Measurements from ENCODE around the gene GAN.

GAN gene

GRCh38 chr16:81358860-81359259, 44.1 kb downstream of the GAN start:
- DNase-seq: no peak

- DNase-seq: no peak
Observed at GRCh38 chr16:81360135-81360534, 45.4 kb downstream of the GAN start.

- DNase-seq: no peak
Observed at GRCh38 chr16:81365731-81366130, 51.0 kb downstream of the GAN start.

GRCh38 chr16:81366316-81366932, 51.7 kb downstream of the GAN start:
- peak; percentile 34 for DNase-seq

- no peak for DNase-seq
Observed at GRCh38 chr16:81367821-81368220, 53.1 kb downstream of the GAN start.

- no peak for DNase-seq
Observed at GRCh38 chr16:81369888-81370504, 55.2 kb downstream of the GAN start.

GRCh38 chr16:81371106-81371505, 56.3 kb downstream of the GAN start:
- no peak for DNase-seq

- DNase-seq: no peak
Observed at GRCh38 chr16:81374550-81374949, 59.8 kb downstream of the GAN start.

GRCh38 chr16:81376880-81377279, 62.1 kb downstream of the GAN start:
- DNase-seq: no peak

GRCh38 chr16:81378049-81378448, 63.3 kb downstream of the GAN start:
- DNase-seq: no peak

- no peak for DNase-seq
Observed at GRCh38 chr16:81380932-81381331, 66.2 kb downstream of the GAN start.

GRCh38 chr16:81384006-81384405, 69.2 kb downstream of the GAN start:
- DNase-seq: no peak

- no peak for DNase-seq
Observed at GRCh38 chr16:81385031-81385756, 70.4 kb downstream of the GAN start.

GRCh38 chr16:81388357-81388756, 73.6 kb downstream of the GAN start:
- no peak for DNase-seq

- no peak for DNase-seq
Observed at GRCh38 chr16:81390840-81391239, 76.1 kb downstream of the GAN start.

- no peak for DNase-seq
Observed at GRCh38 chr16:81392011-81392410, 77.2 kb downstream of the GAN start.

GRCh38 chr16:81394416-81394815, 79.7 kb downstream of the GAN start:
- DNase-seq: no peak

- no peak for DNase-seq
Observed at GRCh38 chr16:81394966-81395655, 80.3 kb downstream of the GAN start.

- DNase-seq: no peak
Observed at GRCh38 chr16:81397058-81397878, 82.5 kb downstream of the GAN start.

- no peak for DNase-seq
Observed at GRCh38 chr16:81397879-81398520, 83.2 kb downstream of the GAN start.

GRCh38 chr16:81399909-81400308, 85.1 kb downstream of the GAN start:
- no peak for DNase-seq

Measured in NCI-H1694 treated with DMSO at 0.1 percent for 48 hours (cell line).